K562 (cell line): ENCODE data around the gene ROBO1. TPM values are rescaled to one million over a fixed set of nuclear protein-coding genes. Genes with fewer than 3 reads are reported as not detected.

Experiments used
- ATAC-seq: fragments of 200-7000 bp; cut with Tn5 transposase; 3 replicates; pipeline ENCODE4 v1.9.1; 2020; ENCODE audit warnings: moderate library complexity
- BruUV-seq: library from RNA; stranded (reverse); fragments of 400-500 nt; replicated peaks from 2 replicates; lab custom pipeline; 2021; lab: Mats Ljungman, UMichigan
- CTCF ChIA-PET: fragments of 300-600 bp; formaldehyde crosslinking; extraction: SDS; loops from one replicate; lab custom pipeline; 2021; ENCODE audit warnings: low intra/inter-chr PET ratio; lab: Yijun Ruan, JAX
- POLR2A ChIA-PET: fragments of 300-600, 350-650 bp; sonication (Branson Sonifier 250); formaldehyde crosslinking; extraction: SDS; loops from one replicate; lab custom pipeline; 2021; ENCODE audit warnings: antibody characterized with exemption, inconsistent platforms; lab: Yijun Ruan, JAX
- DNase-seq, 4 experiments: peaks; one replicate each; pipeline versions ENCODE4 v3.0.0 to v3.0.0-alpha.2; 2011 to 2018; ENCODE audit warnings: low spot score in 3 of 4, mixed read lengths in 3 of 4; ENCODE audit errors: extremely low read depth in 1 of 4
- FAIRE-seq: peaks from 2 replicates; lab custom pipeline; 2011; peaks lifted over from hg19 to GRCh38; lab: Jason Lieb, UNC
- H2AFZ ChIP-seq: 2 replicates; pipeline ENCODE4 v1.6.0; 2011; ENCODE audit warnings: low read depth, low read length, control low read depth, inconsistent platforms
- H3K27ac ChIP-seq: fragments of 200-600 bp; 3 replicates; pipeline ENCODE4 v1.8.0; 2011; ENCODE audit warnings: low read depth, mild to moderate bottlenecking, control low read depth, inconsistent platforms, low read length, moderate library complexity, mixed read lengths; ENCODE audit errors: extremely low read depth
- H3K27me3 ChIP-seq, 2 experiments: fragments of 300-600 bp in 1 of 2; 2 replicates in 1 of 2; 3 replicates in 1 of 2; pipeline versions ENCODE4 v1.6.0 to v1.8.0; 2011; ENCODE audit warnings: inconsistent platforms in 2 of 2, low read length in 2 of 2, mild to moderate bottlenecking in 1 of 2, mixed read lengths in 1 of 2, moderate library complexity in 1 of 2; ENCODE audit not compliant: control insufficient read depth in 2 of 2, insufficient read depth in 2 of 2
- H3K36me3 ChIP-seq: fragments of 300-600 bp; 3 replicates; pipeline ENCODE4 v1.8.0; 2011; ENCODE audit warnings: mild to moderate bottlenecking, low read length, inconsistent platforms; ENCODE audit not compliant: control insufficient read depth, insufficient read depth
- H3K4me1 ChIP-seq, 2 experiments: fragments of 200-600 bp in 1 of 2; replicated peaks in 1 of 2; 2 replicates in 1 of 2; 3 replicates in 1 of 2; pipeline versions ENCODE4 v1.5.1 to v1.8.0; 2011; ENCODE audit warnings: inconsistent platforms in 2 of 2, low read length in 2 of 2, mild to moderate bottlenecking in 1 of 2, mixed read lengths in 1 of 2, moderate library complexity in 1 of 2; ENCODE audit not compliant: control insufficient read depth in 2 of 2, insufficient read depth in 2 of 2
- H3K4me2 ChIP-seq: 2 replicates; pipeline ENCODE4 v1.6.1; 2011; ENCODE audit warnings: low read length, control low read depth, inconsistent platforms, mixed read lengths; ENCODE audit not compliant: insufficient read depth
- H3K4me3 ChIP-seq: fragments of 200-600 bp; sonication (generic), shearing (Covaris generic); 2 replicates; pipeline ENCODE4 v1.5.1; 2016; ENCODE audit warnings: control low read depth, inconsistent platforms
- H3K79me2 ChIP-seq: fragments of 200-600 bp; 3 replicates; pipeline ENCODE4 v1.8.0; 2011; ENCODE audit warnings: low read length, inconsistent platforms; ENCODE audit not compliant: control insufficient read depth, insufficient read depth
- H3K9ac ChIP-seq, 2 experiments: 2 replicates each; pipeline versions ENCODE4 v1.6.0 to v1.6.1; 2011; ENCODE audit warnings: low read depth in 2 of 2, low read length in 2 of 2, control low read depth in 1 of 2, inconsistent platforms in 1 of 2, mild to moderate bottlenecking in 1 of 2, mixed read lengths in 1 of 2; ENCODE audit not compliant: insufficient read depth in 1 of 2
- H3K9me1 ChIP-seq: one replicate; pipeline ENCODE4 v1.6.0; 2011; ENCODE audit warnings: inconsistent platforms, mild to moderate bottlenecking, low read length, moderate library complexity; ENCODE audit not compliant: control insufficient read depth, insufficient read depth
- H3K9me3 ChIP-seq: replicated peaks from 2 replicates; pipeline ENCODE4 v1.5.1; 2011; ENCODE audit warnings: low read depth, low read length, inconsistent platforms; ENCODE audit not compliant: control insufficient read depth, insufficient read depth
- H4K20me1 ChIP-seq: replicated peaks from 2 replicates; pipeline ENCODE4 v1.6.1; 2011; ENCODE audit warnings: low read length, inconsistent platforms, mixed read lengths; ENCODE audit not compliant: control insufficient read depth, insufficient read depth
- CAMTA2 ChIP-seq: fragments of 250-450 bp; sonication (Bioruptor Pico); conservative IDR thresholded peaks from 2 replicates; pipeline ENCODE4 v1.5.1; 2022
- CHD1 ChIP-seq: fragments of 200-600 bp; sonication (generic); IDR thresholded peaks from one replicate; pipeline ENCODE4 v1.6.1; 2012; ENCODE audit warnings: mild to moderate bottlenecking, moderate library complexity, low read length, inconsistent platforms
- MAFF ChIP-seq: IDR thresholded peaks from 2 replicates; pipeline ENCODE4 v1.6.1; 2012; ENCODE audit warnings: low read length, improper control_type of control experiment
- MCM3 ChIP-seq: fragments of 450-650 bp; IDR thresholded peaks from 2 replicates; pipeline ENCODE4 v1.6.1; 2016
- RFX5 ChIP-seq: IDR thresholded peaks from 2 replicates; pipeline ENCODE4 v1.6.1; 2011; ENCODE audit warnings: low read depth, mild to moderate bottlenecking, improper control_type of control experiment, low read length
- SNIP1 ChIP-seq: fragments of 450-650 bp; IDR thresholded peaks from 2 replicates; pipeline ENCODE4 v1.7.1; 2017; ENCODE audit warnings: low read depth, mild to moderate bottlenecking
- WGBS: fragments of 100-300 bp; shearing (Covaris generic); methylation state at CpG from one replicate; pipeline ENCODE4 v1.1.6; 2016; ENCODE audit warnings: low coverage, mixed read lengths; ENCODE audit not compliant: insufficient coverage; ENCODE audit errors: missing lambda C conversion rate; 5-methylcytosine and 5-hydroxymethylcytosine counted together
- in situ Hi-C: fragments of 300-500 bp; cut with MboI; formaldehyde crosslinking; loops from 4 replicates; pipeline ENCODE4 v1.15.0; 2018; ENCODE audit warnings: inconsistent platforms, mixed read lengths
- intact Hi-C: fragments of 100-400 bp; cut with micrococcal nuclease; formaldehyde crosslinking; loops from 2 replicates; pipeline ENCODE4 v1.14.2; 2022
- polyA plus RNA-seq, 8 experiments: library from polyadenylated mRNA; depleted of rRNA in 4 of 8; stranded (reverse) in 5 of 8; unstranded in 3 of 8; fragments of >200 nt; fragmentation: Nextera tagmentation in 2 of 8; fragmentation: Illumina TruSeq in 1 of 8; extraction: Ambion mirVana in 2 of 8; extraction: Trizol in 1 of 8; gene quantifications; 2 replicates each; pipeline versions ENCODE4 v1.2.1 to v1.2.3, GENCODE V29; 2011 to 2014; ENCODE audit warnings: inconsistent platforms in 1 of 8, missing spikeins in 1 of 8
- total RNA-seq, 7 experiments: library from RNA; depleted of rRNA in 6 of 7; stranded (reverse); fragments of >200 nt in 6 of 7; fragmentation: Illumina TruSeq in 2 of 7; extraction: Trizol in 2 of 7; gene quantifications; 2 replicates each; pipeline versions ENCODE4 v1.2.1 to v1.2.3, GENCODE V29; 2011 to 2021; ENCODE audit warnings: low replicate concordance in 1 of 7
- TF ChIP-seq, protein P1 (sequence below): IDR thresholded peaks from 2 replicates; pipeline ENCODE4 v1.6.1; 2014; ENCODE audit warnings: antibody characterized with exemption
- TF ChIP-seq, protein P2 (sequence below): IDR thresholded peaks from 2 replicates; pipeline ENCODE4 v1.6.1; 2016; ENCODE audit warnings: missing genetic modification characterization, missing compliant biosample characterization
- TF ChIP-seq, protein P3 (sequence below), 2 experiments: IDR thresholded peaks; 2 replicates each; pipeline ENCODE4 v1.6.1; 2011; ENCODE audit warnings: borderline replicate concordance in 1 of 2, control low read depth in 1 of 2, low read depth in 1 of 2, low read length in 1 of 2, mild to moderate bottlenecking in 1 of 2, mixed read lengths in 1 of 2, moderate library complexity in 1 of 2; ENCODE audit not compliant: insufficient read depth in 1 of 2, insufficient read length in 1 of 2, poor library complexity in 1 of 2, severe bottlenecking in 1 of 2; ENCODE audit errors: extremely low read depth in 1 of 2

ROBO1 gene
- total and polyA plus RNA-seq, 9 of the 15 experiments (the other 6 are each of a cell fraction or from before 2014, with no cell fraction given) = 0.01 to 0.53 (median 0.17) TPM; not detected in 5

DNA sequence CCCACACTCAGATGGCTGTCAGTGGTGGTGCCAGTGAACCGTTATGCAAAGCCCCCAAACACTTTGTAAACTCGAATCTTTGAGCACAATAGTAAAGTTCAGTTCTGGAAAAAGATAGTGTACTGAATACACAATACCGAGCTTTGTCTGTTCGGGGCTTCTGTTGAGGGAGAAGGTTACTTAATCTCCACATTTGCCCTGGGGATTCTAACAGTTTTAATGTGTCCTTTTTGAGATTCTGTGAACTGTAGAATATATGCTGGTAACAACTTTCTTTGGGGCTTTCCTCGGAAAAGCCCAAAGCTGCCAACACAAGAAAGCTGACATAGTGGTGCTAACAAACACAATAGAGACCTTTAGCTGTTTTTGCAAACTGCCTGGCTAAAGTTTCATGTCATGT, 686.5 kb downstream of the ROBO1 start:
- H3K27me3 ChIP-seq = no peaks in the 10 kb centered on the region
- H3K9me3 ChIP-seq = no peaks in the 10 kb centered on the region
- no peaks in the 10 kb centered on the region for H4K20me1 ChIP-seq
- intact Hi-C loops (no loop called here), in situ Hi-C loops (no loop called here)
- no peaks in the 10 kb centered on the region for H3K79me2 ChIP-seq
- H3K27ac ChIP-seq = no peak overlapping the region
- CTCF ChIA-PET = no interaction called here
- DNase-seq (no peak), ATAC-seq (no peak), FAIRE-seq (no peak)
- WGBS = 0% methylated on average over 5 of the region's 5 CpGs
- H3K36me3 ChIP-seq = no peaks in the 10 kb centered on the region
- H3K4me1 ChIP-seq = no peaks in the 10 kb centered on the region
- no peak overlapping the region for H3K4me3 ChIP-seq
- no peak overlapping the region for H2AFZ ChIP-seq
- POLR2A ChIA-PET = no interaction called here
- no TSS peak for BruUV-seq
- TF ChIP-seq, protein P1, sequence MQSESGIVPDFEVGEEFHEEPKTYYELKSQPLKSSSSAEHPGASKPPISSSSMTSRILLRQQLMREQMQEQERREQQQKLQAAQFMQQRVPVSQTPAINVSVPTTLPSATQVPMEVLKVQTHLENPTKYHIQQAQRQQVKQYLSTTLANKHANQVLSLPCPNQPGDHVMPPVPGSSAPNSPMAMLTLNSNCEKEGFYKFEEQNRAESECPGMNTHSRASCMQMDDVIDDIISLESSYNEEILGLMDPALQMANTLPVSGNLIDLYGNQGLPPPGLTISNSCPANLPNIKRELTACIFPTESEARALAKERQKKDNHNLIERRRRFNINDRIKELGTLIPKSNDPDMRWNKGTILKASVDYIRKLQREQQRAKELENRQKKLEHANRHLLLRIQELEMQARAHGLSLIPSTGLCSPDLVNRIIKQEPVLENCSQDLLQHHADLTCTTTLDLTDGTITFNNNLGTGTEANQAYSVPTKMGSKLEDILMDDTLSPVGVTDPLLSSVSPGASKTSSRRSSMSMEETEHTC = no peak
- no peak for TF ChIP-seq MCM3
- H3K9ac ChIP-seq = no peak overlapping the region
- no peaks in the 10 kb centered on the region for H3K9me1 ChIP-seq
- no peak overlapping the region for H3K4me2 ChIP-seq

DNA sequence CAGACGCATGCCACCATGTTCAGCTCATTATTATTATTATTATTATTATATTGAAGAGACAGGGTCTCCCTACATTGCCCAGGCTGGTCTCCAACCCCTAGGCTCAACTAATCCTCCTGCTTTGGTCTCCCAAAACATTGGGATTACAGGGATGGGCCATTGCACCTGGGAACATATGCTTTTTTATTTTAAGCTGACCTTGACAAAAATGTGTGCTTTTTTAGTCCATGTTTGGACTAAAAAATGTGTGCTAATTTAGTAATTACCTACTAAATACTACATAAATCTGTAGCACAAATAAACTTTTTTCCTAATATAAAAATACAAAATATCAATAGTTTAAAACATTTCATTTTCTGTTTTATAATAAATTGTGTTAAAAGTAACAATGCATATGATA, 693.2 kb downstream of the ROBO1 start:
- no peaks in the 10 kb centered on the region for H3K9me3 ChIP-seq
- H3K4me1 ChIP-seq = no peaks in the 10 kb centered on the region
- H2AFZ ChIP-seq = no peak overlapping the region
- no peak overlapping the region for H3K4me2 ChIP-seq
- WGBS = 0% methylated on average over 1 of the region's 1 CpG
- intact Hi-C loops (no loop called here), in situ Hi-C loops (no loop called here)
- no peaks in the 10 kb centered on the region for H4K20me1 ChIP-seq
- no peaks in the 10 kb centered on the region for H3K79me2 ChIP-seq
- no peak for ATAC-seq
- POLR2A ChIA-PET = interaction anchor here (0.7 kb wide), 1 partner anchor 426 kb away, joined by 3 read pairs; no protein-coding TSS in a partner anchor
- H3K27ac ChIP-seq = no peak overlapping the region
- FAIRE-seq = no peak
- no peaks in the 10 kb centered on the region for H3K9me1 ChIP-seq
- no peak overlapping the region for H3K4me3 ChIP-seq
- TF ChIP-seq, protein P2, sequence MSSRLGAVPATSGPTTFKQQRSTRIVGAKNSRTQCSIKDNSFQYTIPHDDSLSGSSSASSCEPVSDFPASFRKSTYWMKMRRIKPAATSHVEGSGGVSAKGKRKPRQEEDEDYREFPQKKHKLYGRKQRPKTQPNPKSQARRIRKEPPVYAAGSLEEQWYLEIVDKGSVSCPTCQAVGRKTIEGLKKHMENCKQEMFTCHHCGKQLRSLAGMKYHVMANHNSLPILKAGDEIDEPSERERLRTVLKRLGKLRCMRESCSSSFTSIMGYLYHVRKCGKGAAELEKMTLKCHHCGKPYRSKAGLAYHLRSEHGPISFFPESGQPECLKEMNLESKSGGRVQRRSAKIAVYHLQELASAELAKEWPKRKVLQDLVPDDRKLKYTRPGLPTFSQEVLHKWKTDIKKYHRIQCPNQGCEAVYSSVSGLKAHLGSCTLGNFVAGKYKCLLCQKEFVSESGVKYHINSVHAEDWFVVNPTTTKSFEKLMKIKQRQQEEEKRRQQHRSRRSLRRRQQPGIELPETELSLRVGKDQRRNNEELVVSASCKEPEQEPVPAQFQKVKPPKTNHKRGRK (tag) = no peak
- TF ChIP-seq SNIP1 = no peak
- no peak for TF ChIP-seq CAMTA2 (CRISPR knock-in tag)
- no peak for TF ChIP-seq CHD1
- TF ChIP-seq MAFF = no peak
- no peak for TF ChIP-seq RFX5
- TF ChIP-seq, protein P3, sequence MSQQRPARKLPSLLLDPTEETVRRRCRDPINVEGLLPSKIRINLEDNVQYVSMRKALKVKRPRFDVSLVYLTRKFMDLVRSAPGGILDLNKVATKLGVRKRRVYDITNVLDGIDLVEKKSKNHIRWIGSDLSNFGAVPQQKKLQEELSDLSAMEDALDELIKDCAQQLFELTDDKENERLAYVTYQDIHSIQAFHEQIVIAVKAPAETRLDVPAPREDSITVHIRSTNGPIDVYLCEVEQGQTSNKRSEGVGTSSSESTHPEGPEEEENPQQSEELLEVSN (IDR thresholded peaks at IDR 0.05; ENCODE audit: borderline replicate concordance in 1 of 2, extremely low read depth in 1 of 2, insufficient read depth in 1 of 2, insufficient read length in 1 of 2, low read depth in 1 of 2, low read length in 1 of 2, poor library complexity in 1 of 2, severe bottlenecking in 1 of 2) = no peak
- H3K9ac ChIP-seq = no peak overlapping the region
- no TSS peak for BruUV-seq
- no peaks in the 10 kb centered on the region for H3K36me3 ChIP-seq
- no peak for DNase-seq
- no peaks in the 10 kb centered on the region for H3K27me3 ChIP-seq
- CTCF ChIA-PET = no interaction called here
